ENCODE data around the gene IGIP. TPM values are rescaled to one million over a fixed set of nuclear protein-coding genes. Genes with fewer than 3 reads are reported as not detected.

Gene IGIP
- total RNA-seq, 3 donors from 2014 or later (not counting 1 experiment from before 2014, with no cell fraction given) = 2.2 to 4.0 (median 4.0) TPM

GRCh38 chr5:140135127-140135526, 9.4 kb downstream of the IGIP start:
- DNase-seq (no peak), ATAC-seq (no peak)
- intact Hi-C loops (cut with micrococcal nuclease) = no loop called here
- Histone ChIP-seq H3K36me3 (ENCODE audit: control insufficient read depth, insufficient read depth, low read length) (no peaks in the 10 kb centered on the region), H3K9me3 (ENCODE audit: control insufficient read depth, insufficient read depth, low read length) (no peaks in the 10 kb centered on the region), H3K4me3 (ENCODE audit: low read length) (no peak overlapping the region), H3K27me3 (ENCODE audit: control insufficient read depth, insufficient read depth, low read length) (no peaks in the 10 kb centered on the region), H3K27ac (ENCODE audit: low read length) (no peak overlapping the region), H3K4me1 (ENCODE audit: control insufficient read depth, insufficient read depth, low read length) (peaks cover 13% of the 10 kb centered on the region)
- Mint-ChIP-seq H3K4me3 (no peak overlapping the region), H3K4me1 (peaks cover 37% of the 10 kb centered on the region in 2 donors), H3K36me3 (no peaks in the 10 kb centered on the region), H3K9me3 (no peaks in the 10 kb centered on the region), H3K27ac (no peak overlapping the region), H3K27me3 (ENCODE audit: low read depth in 2 of 2) (no peaks in the 10 kb centered on the region)
- no peak for TF ChIP-seq CTCF (IDR thresholded peaks at IDR 0.05)

GRCh38 chr5:140136624-140137023, 10.9 kb downstream of the IGIP start:
- no peaks in the 10 kb centered on the region for H3K36me3 ChIP-seq (ENCODE audit: control insufficient read depth, insufficient read depth, low read length)
- H3K4me1 ChIP-seq (ENCODE audit: control insufficient read depth, insufficient read depth, low read length) = peaks cover 13% of the 10 kb centered on the region
- H3K9me3 ChIP-seq (ENCODE audit: control insufficient read depth, insufficient read depth, low read length) = no peaks in the 10 kb centered on the region
- no peaks in the 10 kb centered on the region for H3K9me3 Mint-ChIP-seq
- intact Hi-C loops (cut with micrococcal nuclease) = no loop called here
- DNase-seq = no peak
- no peaks in the 10 kb centered on the region for H3K27me3 ChIP-seq (ENCODE audit: control insufficient read depth, insufficient read depth, low read length)
- H3K27ac ChIP-seq (ENCODE audit: low read length) = no peak overlapping the region
- no peak for TF ChIP-seq CTCF (IDR thresholded peaks at IDR 0.05)
- ATAC-seq = no peak
- no peaks in the 10 kb centered on the region for H3K27me3 Mint-ChIP-seq (ENCODE audit: low read depth in 2 of 2)
- no peak overlapping the region for H3K4me3 Mint-ChIP-seq
- H3K36me3 Mint-ChIP-seq = no peaks in the 10 kb centered on the region
- H3K4me1 Mint-ChIP-seq = peaks cover 33% of the 10 kb centered on the region in 2 donors
- H3K27ac Mint-ChIP-seq = no peak overlapping the region
- WGBS (ENCODE audit: insufficient coverage) = 82% methylated on average over 1 of the region's 1 CpG
- H3K4me3 ChIP-seq (ENCODE audit: low read length) = no peak overlapping the region

- Mint-ChIP-seq H3K27ac (no peak overlapping the region), H3K36me3 (no peaks in the 10 kb centered on the region), H3K27me3 (ENCODE audit: low read depth in 2 of 2) (peaks cover 7% of the 10 kb centered on the region in 2 donors), H3K4me1 (peaks cover 6 to 18% of the 10 kb centered on the region in 2 donors), H3K4me3 (no peak overlapping the region), H3K9me3 (no peaks in the 10 kb centered on the region)
- H3K9me3 ChIP-seq (ENCODE audit: control insufficient read depth, insufficient read depth, low read length) = no peaks in the 10 kb centered on the region
- H3K36me3 ChIP-seq (ENCODE audit: control insufficient read depth, insufficient read depth, low read length) = no peaks in the 10 kb centered on the region
- DNase-seq = no peak
- no peak overlapping the region for H3K4me3 ChIP-seq (ENCODE audit: low read length)
- H3K27ac ChIP-seq (ENCODE audit: low read length) = no peak overlapping the region
- intact Hi-C loops (cut with micrococcal nuclease) = loop anchor here (5.0 kb wide), 1 partner anchor 33 kb away; no protein-coding TSS in a partner anchor
- peaks cover 8% of the 10 kb centered on the region for H3K27me3 ChIP-seq (ENCODE audit: control insufficient read depth, insufficient read depth, low read length)
- 97% methylated on average over 3 of the region's 3 CpGs for whole genome bisulfite sequencing (ENCODE audit: insufficient coverage)
- no peak for ATAC-seq
- no peak for TF ChIP-seq CTCF (IDR thresholded peaks at IDR 0.05)
- H3K4me1 ChIP-seq (ENCODE audit: control insufficient read depth, insufficient read depth, low read length) = peaks cover 7% of the 10 kb centered on the region
Observed at GRCh38 chr5:140140435-140140834, 14.7 kb downstream of the IGIP start.

- H3K4me3 Mint-ChIP-seq = no peak overlapping the region
- no peak for TF ChIP-seq CTCF (IDR thresholded peaks at IDR 0.05)
- DNase-seq = no peak
- H3K27ac Mint-ChIP-seq = no peak overlapping the region
- no peaks in the 10 kb centered on the region for H3K9me3 ChIP-seq (ENCODE audit: control insufficient read depth, insufficient read depth, low read length)
- peaks cover 8 to 24% of the 10 kb centered on the region in 2 donors for H3K4me1 Mint-ChIP-seq
- H3K4me1 ChIP-seq (ENCODE audit: control insufficient read depth, insufficient read depth, low read length) = peaks cover 14% of the 10 kb centered on the region
- intact Hi-C loops (cut with micrococcal nuclease) = loop anchor here (5.0 kb wide), 1 partner anchor 34 kb away; no protein-coding TSS in a partner anchor
- no peak overlapping the region for H3K27ac ChIP-seq (ENCODE audit: low read length)
- H3K36me3 ChIP-seq (ENCODE audit: control insufficient read depth, insufficient read depth, low read length) = no peaks in the 10 kb centered on the region
- H3K4me3 ChIP-seq (ENCODE audit: low read length) = no peak overlapping the region
- H3K27me3 Mint-ChIP-seq (ENCODE audit: low read depth in 2 of 2) = peaks cover 10 to 13% of the 10 kb centered on the region in 2 donors
- peaks cover 13% of the 10 kb centered on the region for H3K27me3 ChIP-seq (ENCODE audit: control insufficient read depth, insufficient read depth, low read length)
- ATAC-seq = no peak
- H3K36me3 Mint-ChIP-seq = no peaks in the 10 kb centered on the region
- no peaks in the 10 kb centered on the region for H3K9me3 Mint-ChIP-seq
Observed at GRCh38 chr5:140141241-140141640, 15.5 kb downstream of the IGIP start.
